BLaER1 (cell line): ENCODE measurements around the gene NPAS3.

Source experiments
- H3K27ac ChIP-seq: shearing (Covaris generic); formaldehyde crosslinking; 2 replicates; pipeline ENCODE4 v1.8.1; 2022
- H3K27me3 ChIP-seq: shearing (Covaris generic); formaldehyde crosslinking; 2 replicates; pipeline ENCODE4 v1.8.1; 2022
- H3K36me3 ChIP-seq: shearing (Covaris generic); formaldehyde crosslinking; 2 replicates; pipeline ENCODE4 v1.8.1; 2022
- H3K4me1 ChIP-seq: shearing (Covaris generic); formaldehyde crosslinking; 2 replicates; pipeline ENCODE4 v1.8.1; 2022
- H3K4me2 ChIP-seq: shearing (Covaris generic); formaldehyde crosslinking; 2 replicates; pipeline ENCODE4 v1.8.1; 2022
- H3K4me3 ChIP-seq: shearing (Covaris generic); formaldehyde crosslinking; 2 replicates; pipeline ENCODE4 v1.8.1; 2022
- H3K9ac ChIP-seq: shearing (Covaris generic); formaldehyde crosslinking; 2 replicates; pipeline ENCODE4 v1.8.1; 2022
- H3K9me3 ChIP-seq: shearing (Covaris generic); formaldehyde crosslinking; 2 replicates; pipeline ENCODE4 v1.8.1; 2022
- H4K20me1 ChIP-seq: shearing (Covaris generic); formaldehyde crosslinking; 2 replicates; pipeline ENCODE4 v1.8.1; 2022
- Cebpa-rat ChIP-seq: shearing (Covaris generic); IDR thresholded peaks from 2 replicates; pipeline ENCODE4 v1.8.1; 2022

NPAS3 gene

GRCh38 chr14:33331176-33331949, 392.7 kb downstream of the NPAS3 start:
- H3K36me3 ChIP-seq: no peaks in the 10 kb centered on the region
- no peak for TF ChIP-seq Cebpa-rat

GRCh38 chr14:33332497-33332896, 393.8 kb downstream of the NPAS3 start:
- no peak for TF ChIP-seq Cebpa-rat
- Histone ChIP-seq H3K9me3 (peaks cover 6% of the 10 kb centered on the region), H3K4me2 (no peak overlapping the region), H3K27me3 (no peaks in the 10 kb centered on the region), H3K36me3 (no peaks in the 10 kb centered on the region), H3K27ac (no peak overlapping the region), H3K4me1 (peaks cover 16% of the 10 kb centered on the region), H4K20me1 (no peaks in the 10 kb centered on the region), H3K9ac (no peak overlapping the region), H3K4me3 (no peak overlapping the region)

More at GRCh38 chr14:33331176-33331949, 392.7 kb downstream of the NPAS3 start:
- no peaks in the 10 kb centered on the region for H3K27me3 ChIP-seq
- H4K20me1 ChIP-seq: no peaks in the 10 kb centered on the region
- H3K9ac ChIP-seq: no peak overlapping the region
- H3K9me3 ChIP-seq: peaks cover 3% of the 10 kb centered on the region
- peaks cover 16% of the 10 kb centered on the region for H3K4me1 ChIP-seq
- no peak overlapping the region for H3K27ac ChIP-seq
- H3K4me2 ChIP-seq: no peak overlapping the region
- H3K4me3 ChIP-seq: no peak overlapping the region

GRCh38 chr14:33335366-33335765, 396.7 kb downstream of the NPAS3 start:
- peaks cover 3% of the 10 kb centered on the region for H3K4me1 ChIP-seq
- no peak overlapping the region for H3K27ac ChIP-seq
- no peak for TF ChIP-seq Cebpa-rat
- H3K27me3 ChIP-seq: no peaks in the 10 kb centered on the region
- H4K20me1 ChIP-seq: no peaks in the 10 kb centered on the region
- H3K36me3 ChIP-seq: no peaks in the 10 kb centered on the region
- no peak overlapping the region for H3K4me3 ChIP-seq
- H3K9ac ChIP-seq: no peak overlapping the region
- H3K9me3 ChIP-seq: peaks cover 6% of the 10 kb centered on the region
- H3K4me2 ChIP-seq: no peak overlapping the region

- H3K4me2 ChIP-seq: no peak overlapping the region
- H4K20me1 ChIP-seq: no peaks in the 10 kb centered on the region
- H3K9ac ChIP-seq: no peak overlapping the region
- H3K27me3 ChIP-seq: no peaks in the 10 kb centered on the region
- H3K4me3 ChIP-seq: no peak overlapping the region
- no peak for TF ChIP-seq Cebpa-rat
- H3K4me1 ChIP-seq: no peaks in the 10 kb centered on the region
- no peaks in the 10 kb centered on the region for H3K36me3 ChIP-seq
- H3K9me3 ChIP-seq: no peaks in the 10 kb centered on the region
- no peak overlapping the region for H3K27ac ChIP-seq
Observed at GRCh38 chr14:33342299-33342974, 403.8 kb downstream of the NPAS3 start.

- H3K4me2 ChIP-seq: no peak overlapping the region
Observed at GRCh38 chr14:33343016-33343415, 404.3 kb downstream of the NPAS3 start.

GRCh38 chr14:33347796-33348195, 409.1 kb downstream of the NPAS3 start:
- H3K9ac ChIP-seq: no peak overlapping the region
- no peak overlapping the region for H3K4me3 ChIP-seq
- no peak for TF ChIP-seq Cebpa-rat
- no peak overlapping the region for H3K4me2 ChIP-seq
- H4K20me1 ChIP-seq: no peaks in the 10 kb centered on the region
- no peaks in the 10 kb centered on the region for H3K9me3 ChIP-seq
- no peaks in the 10 kb centered on the region for H3K4me1 ChIP-seq
- H3K36me3 ChIP-seq: no peaks in the 10 kb centered on the region
- no peak overlapping the region for H3K27ac ChIP-seq
- H3K27me3 ChIP-seq: no peaks in the 10 kb centered on the region

More at GRCh38 chr14:33343016-33343415, 404.3 kb downstream of the NPAS3 start:
- no peaks in the 10 kb centered on the region for H3K36me3 ChIP-seq
- H4K20me1 ChIP-seq: no peaks in the 10 kb centered on the region
- H3K9me3 ChIP-seq: no peaks in the 10 kb centered on the region
- H3K4me3 ChIP-seq: no peak overlapping the region
- H3K4me1 ChIP-seq: no peaks in the 10 kb centered on the region
- H3K27me3 ChIP-seq: no peaks in the 10 kb centered on the region
- TF ChIP-seq Cebpa-rat: no peak
- no peak overlapping the region for H3K27ac ChIP-seq
- H3K9ac ChIP-seq: no peak overlapping the region

- Histone ChIP-seq H3K4me1 (no peaks in the 10 kb centered on the region), H3K9me3 (no peaks in the 10 kb centered on the region), H4K20me1 (no peaks in the 10 kb centered on the region), H3K27ac (no peak overlapping the region), H3K4me2 (no peak overlapping the region), H3K9ac (no peak overlapping the region), H3K4me3 (no peak overlapping the region), H3K36me3 (no peaks in the 10 kb centered on the region), H3K27me3 (no peaks in the 10 kb centered on the region)
- TF ChIP-seq Cebpa-rat: no peak
Observed at GRCh38 chr14:33348510-33348909, 409.8 kb downstream of the NPAS3 start.

- Histone ChIP-seq H3K4me1 (no peaks in the 10 kb centered on the region), H3K4me2 (no peak overlapping the region), H3K36me3 (no peaks in the 10 kb centered on the region), H3K9me3 (no peaks in the 10 kb centered on the region), H3K27me3 (no peaks in the 10 kb centered on the region), H3K4me3 (no peak overlapping the region), H4K20me1 (no peaks in the 10 kb centered on the region), H3K9ac (no peak overlapping the region), H3K27ac (no peak overlapping the region)
- TF ChIP-seq Cebpa-rat: no peak
Observed at GRCh38 chr14:33349871-33350270, 411.2 kb downstream of the NPAS3 start.

- H3K9me3 ChIP-seq: no peaks in the 10 kb centered on the region
- no peaks in the 10 kb centered on the region for H3K4me1 ChIP-seq
- H3K27me3 ChIP-seq: no peaks in the 10 kb centered on the region
- TF ChIP-seq Cebpa-rat: no peak
- H3K27ac ChIP-seq: no peak overlapping the region
- H3K4me2 ChIP-seq: no peak overlapping the region
- no peak overlapping the region for H3K9ac ChIP-seq
- no peak overlapping the region for H3K4me3 ChIP-seq
- H4K20me1 ChIP-seq: no peaks in the 10 kb centered on the region
- no peaks in the 10 kb centered on the region for H3K36me3 ChIP-seq
Observed at GRCh38 chr14:33350366-33350990, 411.8 kb downstream of the NPAS3 start.

GRCh38 chr14:33352821-33353220, 414.1 kb downstream of the NPAS3 start:
- Histone ChIP-seq H3K4me1 (no peaks in the 10 kb centered on the region), H3K36me3 (no peaks in the 10 kb centered on the region), H3K4me2 (no peak overlapping the region), H3K9ac (no peak overlapping the region), H4K20me1 (no peaks in the 10 kb centered on the region), H3K4me3 (no peak overlapping the region), H3K27ac (no peak overlapping the region), H3K9me3 (no peaks in the 10 kb centered on the region), H3K27me3 (no peaks in the 10 kb centered on the region)
- no peak for TF ChIP-seq Cebpa-rat
